GM23338 (cell line): Measurements from ENCODE around the gene ELF5. TPM values are rescaled to one million over a fixed set of nuclear protein-coding genes. Genes with fewer than 3 reads are reported as not detected.

Source experiments
- ATAC-seq: fragments of 200-7000 bp; cut with Tn5 transposase; 3 replicates; pipeline ENCODE4 v1.9.1; 2020
- DNase-seq: peaks from one replicate; pipeline ENCODE4 v3.0.0-alpha.2; 2015; ENCODE audit warnings: low spot score
- H2AFZ ChIP-seq: fragments of 200-600 bp; sonication (generic); 2 replicates; pipeline ENCODE4 v1.8.0; 2016; ENCODE audit warnings: antibody characterized with exemption, mild to moderate bottlenecking, moderate library complexity
- H3F3A ChIP-seq: fragments of 200-600 bp; sonication (generic); replicated peaks from 2 replicates; pipeline ENCODE4 v1.8.0; 2017; ENCODE audit warnings: antibody characterized with exemption, mixed run types, low read depth
- H3K27ac ChIP-seq: fragments of 200-600 bp; sonication (generic); 2 replicates; pipeline ENCODE4 v1.6.1; 2016; ENCODE audit warnings: low read depth
- H3K27me3 ChIP-seq: fragments of 200-600 bp; sonication (generic); 2 replicates; pipeline ENCODE4 v1.8.0; 2016; ENCODE audit warnings: mild to moderate bottlenecking, mixed run types, moderate library complexity; ENCODE audit not compliant: insufficient read depth
- H3K36me3 ChIP-seq: fragments of 200-600 bp; sonication (generic); 2 replicates; pipeline ENCODE4 v1.8.0; 2016; ENCODE audit warnings: mild to moderate bottlenecking; ENCODE audit not compliant: insufficient read depth
- H3K4me1 ChIP-seq: fragments of 200-600 bp; sonication (generic); 2 replicates; pipeline ENCODE4 v1.8.0; 2016; ENCODE audit warnings: mild to moderate bottlenecking, moderate library complexity; ENCODE audit not compliant: insufficient read depth
- H3K4me2 ChIP-seq: fragments of 200-600 bp; sonication (generic); 2 replicates; pipeline ENCODE4 v1.7.1; 2017; ENCODE audit warnings: mixed run types
- H3K4me3 ChIP-seq: fragments of 200-600 bp; sonication (generic); 2 replicates; pipeline ENCODE4 v1.6.1; 2016; ENCODE audit warnings: mixed run types
- H3K79me2 ChIP-seq: fragments of 200-600 bp; sonication (generic); replicated peaks from 2 replicates; pipeline ENCODE4 v1.8.0; 2017; ENCODE audit warnings: mild to moderate bottlenecking; ENCODE audit not compliant: insufficient read depth
- H3K9me2 ChIP-seq: fragments of 200-600 bp; sonication (generic); 2 replicates; pipeline ENCODE4 v1.8.0; 2017; ENCODE audit not compliant: insufficient read depth
- H4K20me1 ChIP-seq: fragments of 200-600 bp; sonication (generic); replicated peaks from 2 replicates; pipeline ENCODE4 v1.8.0; 2017; ENCODE audit warnings: mild to moderate bottlenecking; ENCODE audit not compliant: insufficient read depth
- H3K27ac Mint-ChIP-seq: 2 replicates; pipeline ENCODE4 v1.8.0; 2020; ENCODE audit warnings: inconsistent platforms, mild to moderate bottlenecking, moderate library complexity, mixed read lengths
- H3K27me3 Mint-ChIP-seq: 3 replicates; pipeline ENCODE4 v1.8.0; 2022; ENCODE audit warnings: low read depth, mild to moderate bottlenecking, moderate library complexity, mixed read lengths, inconsistent platforms; ENCODE audit not compliant: insufficient read depth, poor library complexity
- H3K36me3 Mint-ChIP-seq: 3 replicates; pipeline ENCODE4 v1.8.0; 2021; ENCODE audit warnings: low read depth, mild to moderate bottlenecking, inconsistent platforms, moderate library complexity, mixed read lengths
- H3K4me1 Mint-ChIP-seq: 3 replicates; pipeline ENCODE4 v1.8.0; 2020; ENCODE audit warnings: mild to moderate bottlenecking, inconsistent platforms, mixed read lengths
- H3K4me3 Mint-ChIP-seq: 3 replicates; pipeline ENCODE4 v1.8.0; 2021; ENCODE audit warnings: moderate library complexity, mild to moderate bottlenecking, inconsistent platforms, mixed read lengths
- H3K9me3 Mint-ChIP-seq: 3 replicates; pipeline ENCODE4 v1.8.0; 2020; ENCODE audit warnings: moderate library complexity, mild to moderate bottlenecking, inconsistent platforms, mixed read lengths
- ETS1 ChIP-seq: IDR thresholded peaks from 2 replicates; pipeline ENCODE4 v1.6.1; 2016; ENCODE audit warnings: antibody characterized with exemption
- EZH2 ChIP-seq: fragments of 200-600 bp; sonication (generic); IDR thresholded peaks from one replicate; pipeline ENCODE4 v1.8.0; 2017; ENCODE audit warnings: antibody characterized with exemption, mild to moderate bottlenecking, low read depth; ENCODE audit not compliant: unreplicated experiment
- JUNB ChIP-seq: IDR thresholded peaks from one replicate; pipeline ENCODE4 v1.6.1; 2016; ENCODE audit warnings: antibody characterized with exemption; ENCODE audit not compliant: unreplicated experiment
- NANOG ChIP-seq: IDR thresholded peaks from 2 replicates; pipeline ENCODE4 v1.6.1; 2016; ENCODE audit warnings: antibody characterized with exemption, borderline replicate concordance
- REST ChIP-seq: IDR thresholded peaks from one replicate; pipeline ENCODE4 v1.6.1; 2018; ENCODE audit warnings: antibody characterized with exemption; ENCODE audit not compliant: unreplicated experiment
- ZNF114 ChIP-seq: fragments of 250-450 bp; sonication (Bioruptor Pico); IDR thresholded peaks from 2 replicates; pipeline ENCODE4 v1.5.0; 2020; ENCODE audit warnings: mild to moderate bottlenecking, moderate library complexity
- ZNF331 ChIP-seq: fragments of 250-450 bp; sonication (Bioruptor Pico); IDR thresholded peaks from 2 replicates; pipeline ENCODE4 v1.5.0; 2020; ENCODE audit warnings: low read depth, mild to moderate bottlenecking, moderate library complexity
- polyA plus RNA-seq: library from polyadenylated mRNA; unstranded; fragments of >200 nt; fragmentation: Nextera tagmentation; extraction: Ambion mirVana; gene quantifications from 2 replicates; pipeline ENCODE4 v1.2.1, GENCODE V29; 2016
- total RNA-seq: library from RNA; depleted of rRNA; stranded (reverse); fragments of >200 nt; shearing (Covaris generic); gene quantifications from 2 replicates; pipeline ENCODE4 v1.2.3, GENCODE V29; 2014
- TF ChIP-seq, protein P1 (sequence below), 2 experiments: fragments of 200-600 bp in 1 of 2; sonication (generic) in 1 of 2; conservative IDR thresholded peaks; 2 replicates each; pipeline versions ENCODE4 v1.5.1 to v1.6.1; 2016 to 2017; ENCODE audit warnings: antibody characterized with exemption in 2 of 2, low read depth in 2 of 2, mild to moderate bottlenecking in 2 of 2, moderate library complexity in 1 of 2

Gene ELF5
- total and polyA plus RNA-seq, 2 experiments from 2014 or later = not detected

GRCh38 chr11:34454308-34455032 is 59.1 kb downstream of the ELF5 start (continued):
- TF ChIP-seq REST (no peak), NANOG (no peak), ZNF114 (CRISPR knock-in tag) (no peak), ETS1 (no peak)
- TF ChIP-seq, protein P1, sequence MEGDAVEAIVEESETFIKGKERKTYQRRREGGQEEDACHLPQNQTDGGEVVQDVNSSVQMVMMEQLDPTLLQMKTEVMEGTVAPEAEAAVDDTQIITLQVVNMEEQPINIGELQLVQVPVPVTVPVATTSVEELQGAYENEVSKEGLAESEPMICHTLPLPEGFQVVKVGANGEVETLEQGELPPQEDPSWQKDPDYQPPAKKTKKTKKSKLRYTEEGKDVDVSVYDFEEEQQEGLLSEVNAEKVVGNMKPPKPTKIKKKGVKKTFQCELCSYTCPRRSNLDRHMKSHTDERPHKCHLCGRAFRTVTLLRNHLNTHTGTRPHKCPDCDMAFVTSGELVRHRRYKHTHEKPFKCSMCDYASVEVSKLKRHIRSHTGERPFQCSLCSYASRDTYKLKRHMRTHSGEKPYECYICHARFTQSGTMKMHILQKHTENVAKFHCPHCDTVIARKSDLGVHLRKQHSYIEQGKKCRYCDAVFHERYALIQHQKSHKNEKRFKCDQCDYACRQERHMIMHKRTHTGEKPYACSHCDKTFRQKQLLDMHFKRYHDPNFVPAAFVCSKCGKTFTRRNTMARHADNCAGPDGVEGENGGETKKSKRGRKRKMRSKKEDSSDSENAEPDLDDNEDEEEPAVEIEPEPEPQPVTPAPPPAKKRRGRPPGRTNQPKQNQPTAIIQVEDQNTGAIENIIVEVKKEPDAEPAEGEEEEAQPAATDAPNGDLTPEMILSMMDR (conservative IDR thresholded peaks at IDR 0.05; ENCODE audit: low read depth in 2 of 2) = no peak

GRCh38 chr11:34451053-34451452 is 62.5 kb downstream of the ELF5 start:
- no peaks in the 10 kb centered on the region for H3K9me3 Mint-ChIP-seq
- no peaks in the 10 kb centered on the region for H3K4me1 Mint-ChIP-seq
- Histone ChIP-seq H3F3A (no peaks in the 10 kb centered on the region), H3K79me2 (no peaks in the 10 kb centered on the region; the same call in 1 of the 2 replicates), H3K27me3 (no peaks in the 10 kb centered on the region), H3K4me3 (no peak overlapping the region), H3K9me2 (no peaks in the 10 kb centered on the region), H4K20me1 (peaks cover 11% of the 10 kb centered on the region; the same call in 1 of the 2 replicates), H3K4me2 (no peak overlapping the region), H3K36me3 (peaks cover 27% of the 10 kb centered on the region; the same call in 1 of the 2 replicates), H3K4me1 (no peaks in the 10 kb centered on the region), H2AFZ (no peak overlapping the region), H3K27ac (no peak overlapping the region)
- peaks cover 8% of the 10 kb centered on the region; the same call in 2 of the 3 replicates for H3K36me3 Mint-ChIP-seq
- H3K27me3 Mint-ChIP-seq = no peaks in the 10 kb centered on the region
- no peak overlapping the region for H3K4me3 Mint-ChIP-seq
- no peak for TF ChIP-seq JUNB
- TF ChIP-seq, protein P1 (conservative IDR thresholded peaks at IDR 0.05; ENCODE audit: low read depth in 2 of 2) = no peak
- TF ChIP-seq EZH2 = no peak
- TF ChIP-seq ZNF331 (CRISPR knock-in tag) = no peak
- ATAC-seq = no peak
- no peak overlapping the region for H3K27ac Mint-ChIP-seq
- no peak for DNase-seq
